GM23338 (cell line): Measurements from ENCODE around the gene MTHFD1L. TPM values are rescaled to one million over a fixed set of nuclear protein-coding genes. Genes with fewer than 3 reads are reported as not detected.

Experiments used
- ATAC-seq: fragments of 200-7000 bp; cut with Tn5 transposase; 3 replicates; pipeline ENCODE4 v1.9.1; 2020
- DNase-seq: peaks from one replicate; pipeline ENCODE4 v3.0.0-alpha.2; 2015; ENCODE audit warnings: low spot score
- H2AFZ ChIP-seq: fragments of 200-600 bp; sonication (generic); 2 replicates; pipeline ENCODE4 v1.8.0; 2016; ENCODE audit warnings: antibody characterized with exemption, mild to moderate bottlenecking, moderate library complexity
- H3F3A ChIP-seq: fragments of 200-600 bp; sonication (generic); replicated peaks from 2 replicates; pipeline ENCODE4 v1.8.0; 2017; ENCODE audit warnings: antibody characterized with exemption, mixed run types, low read depth
- H3K27ac ChIP-seq: fragments of 200-600 bp; sonication (generic); 2 replicates; pipeline ENCODE4 v1.6.1; 2016; ENCODE audit warnings: low read depth
- H3K27me3 ChIP-seq: fragments of 200-600 bp; sonication (generic); 2 replicates; pipeline ENCODE4 v1.8.0; 2016; ENCODE audit warnings: mild to moderate bottlenecking, mixed run types, moderate library complexity; ENCODE audit not compliant: insufficient read depth
- H3K36me3 ChIP-seq: fragments of 200-600 bp; sonication (generic); 2 replicates; pipeline ENCODE4 v1.8.0; 2016; ENCODE audit warnings: mild to moderate bottlenecking; ENCODE audit not compliant: insufficient read depth
- H3K4me1 ChIP-seq: fragments of 200-600 bp; sonication (generic); 2 replicates; pipeline ENCODE4 v1.8.0; 2016; ENCODE audit warnings: mild to moderate bottlenecking, moderate library complexity; ENCODE audit not compliant: insufficient read depth
- H3K4me2 ChIP-seq: fragments of 200-600 bp; sonication (generic); 2 replicates; pipeline ENCODE4 v1.7.1; 2017; ENCODE audit warnings: mixed run types
- H3K4me3 ChIP-seq: fragments of 200-600 bp; sonication (generic); 2 replicates; pipeline ENCODE4 v1.6.1; 2016; ENCODE audit warnings: mixed run types
- H3K79me2 ChIP-seq: fragments of 200-600 bp; sonication (generic); replicated peaks from 2 replicates; pipeline ENCODE4 v1.8.0; 2017; ENCODE audit warnings: mild to moderate bottlenecking; ENCODE audit not compliant: insufficient read depth
- H3K9me2 ChIP-seq: fragments of 200-600 bp; sonication (generic); 2 replicates; pipeline ENCODE4 v1.8.0; 2017; ENCODE audit not compliant: insufficient read depth
- H4K20me1 ChIP-seq: fragments of 200-600 bp; sonication (generic); replicated peaks from 2 replicates; pipeline ENCODE4 v1.8.0; 2017; ENCODE audit warnings: mild to moderate bottlenecking; ENCODE audit not compliant: insufficient read depth
- H3K27ac Mint-ChIP-seq: 2 replicates; pipeline ENCODE4 v1.8.0; 2020; ENCODE audit warnings: inconsistent platforms, mild to moderate bottlenecking, moderate library complexity, mixed read lengths
- H3K27me3 Mint-ChIP-seq: 3 replicates; pipeline ENCODE4 v1.8.0; 2022; ENCODE audit warnings: low read depth, mild to moderate bottlenecking, moderate library complexity, mixed read lengths, inconsistent platforms; ENCODE audit not compliant: insufficient read depth, poor library complexity
- H3K36me3 Mint-ChIP-seq: 3 replicates; pipeline ENCODE4 v1.8.0; 2021; ENCODE audit warnings: low read depth, mild to moderate bottlenecking, inconsistent platforms, moderate library complexity, mixed read lengths
- H3K4me1 Mint-ChIP-seq: 3 replicates; pipeline ENCODE4 v1.8.0; 2020; ENCODE audit warnings: mild to moderate bottlenecking, inconsistent platforms, mixed read lengths
- H3K4me3 Mint-ChIP-seq: 3 replicates; pipeline ENCODE4 v1.8.0; 2021; ENCODE audit warnings: moderate library complexity, mild to moderate bottlenecking, inconsistent platforms, mixed read lengths
- H3K9me3 Mint-ChIP-seq: 3 replicates; pipeline ENCODE4 v1.8.0; 2020; ENCODE audit warnings: moderate library complexity, mild to moderate bottlenecking, inconsistent platforms, mixed read lengths
- CREB1 ChIP-seq: fragments of 250-450 bp; sonication (Bioruptor Pico); IDR thresholded peaks from 2 replicates; pipeline ENCODE4 v1.5.0; 2020; ENCODE audit warnings: low read depth, mild to moderate bottlenecking, moderate library complexity
- EZH2 ChIP-seq: fragments of 200-600 bp; sonication (generic); IDR thresholded peaks from one replicate; pipeline ENCODE4 v1.8.0; 2017; ENCODE audit warnings: antibody characterized with exemption, mild to moderate bottlenecking, low read depth; ENCODE audit not compliant: unreplicated experiment
- EZH2phosphoT487 ChIP-seq: fragments of 200-600 bp; sonication (generic); IDR thresholded peaks from one replicate; pipeline ENCODE4 v1.8.1; 2018; ENCODE audit warnings: antibody characterized with exemption; ENCODE audit not compliant: unreplicated experiment
- JUNB ChIP-seq: IDR thresholded peaks from one replicate; pipeline ENCODE4 v1.6.1; 2016; ENCODE audit warnings: antibody characterized with exemption; ENCODE audit not compliant: unreplicated experiment
- NANOG ChIP-seq: IDR thresholded peaks from 2 replicates; pipeline ENCODE4 v1.6.1; 2016; ENCODE audit warnings: antibody characterized with exemption, borderline replicate concordance
- POLR2AphosphoS5 ChIP-seq: IDR thresholded peaks from 2 replicates; pipeline ENCODE4 v1.6.1; 2016; ENCODE audit warnings: antibody characterized with exemption, low read depth
- REST ChIP-seq: IDR thresholded peaks from one replicate; pipeline ENCODE4 v1.6.1; 2018; ENCODE audit warnings: antibody characterized with exemption; ENCODE audit not compliant: unreplicated experiment
- STAT1 ChIP-seq: IDR thresholded peaks from one replicate; pipeline ENCODE4 v1.6.1; 2016; ENCODE audit warnings: antibody characterized with exemption; ENCODE audit not compliant: unreplicated experiment
- ZNF114 ChIP-seq: fragments of 250-450 bp; sonication (Bioruptor Pico); IDR thresholded peaks from 2 replicates; pipeline ENCODE4 v1.5.0; 2020; ENCODE audit warnings: mild to moderate bottlenecking, moderate library complexity
- ZNF331 ChIP-seq: fragments of 250-450 bp; sonication (Bioruptor Pico); IDR thresholded peaks from 2 replicates; pipeline ENCODE4 v1.5.0; 2020; ENCODE audit warnings: low read depth, mild to moderate bottlenecking, moderate library complexity
- ZNF462 ChIP-seq: fragments of 250-450 bp; sonication (Bioruptor Pico); IDR thresholded peaks from 2 replicates; pipeline ENCODE4 v1.5.0; 2020; ENCODE audit warnings: mild to moderate bottlenecking, moderate library complexity
- polyA plus RNA-seq: library from polyadenylated mRNA; unstranded; fragments of >200 nt; fragmentation: Nextera tagmentation; extraction: Ambion mirVana; gene quantifications from 2 replicates; pipeline ENCODE4 v1.2.1, GENCODE V29; 2016
- total RNA-seq: library from RNA; depleted of rRNA; stranded (reverse); fragments of >200 nt; shearing (Covaris generic); gene quantifications from 2 replicates; pipeline ENCODE4 v1.2.3, GENCODE V29; 2014
- TF ChIP-seq, protein P1 (sequence below), 2 experiments: fragments of 200-600 bp in 1 of 2; sonication (generic) in 1 of 2; conservative IDR thresholded peaks; 2 replicates each; pipeline versions ENCODE4 v1.5.1 to v1.6.1; 2016 to 2017; ENCODE audit warnings: antibody characterized with exemption in 2 of 2, low read depth in 2 of 2, mild to moderate bottlenecking in 2 of 2, moderate library complexity in 1 of 2
- TF ChIP-seq, protein P2 (sequence below): IDR thresholded peaks from 2 replicates; pipeline ENCODE4 v1.6.1; 2016; ENCODE audit warnings: antibody characterized with exemption

MTHFD1L gene
- total and polyA plus RNA-seq, 2 experiments from 2014 or later, result 53.2 to 66.8 TPM

DNA sequence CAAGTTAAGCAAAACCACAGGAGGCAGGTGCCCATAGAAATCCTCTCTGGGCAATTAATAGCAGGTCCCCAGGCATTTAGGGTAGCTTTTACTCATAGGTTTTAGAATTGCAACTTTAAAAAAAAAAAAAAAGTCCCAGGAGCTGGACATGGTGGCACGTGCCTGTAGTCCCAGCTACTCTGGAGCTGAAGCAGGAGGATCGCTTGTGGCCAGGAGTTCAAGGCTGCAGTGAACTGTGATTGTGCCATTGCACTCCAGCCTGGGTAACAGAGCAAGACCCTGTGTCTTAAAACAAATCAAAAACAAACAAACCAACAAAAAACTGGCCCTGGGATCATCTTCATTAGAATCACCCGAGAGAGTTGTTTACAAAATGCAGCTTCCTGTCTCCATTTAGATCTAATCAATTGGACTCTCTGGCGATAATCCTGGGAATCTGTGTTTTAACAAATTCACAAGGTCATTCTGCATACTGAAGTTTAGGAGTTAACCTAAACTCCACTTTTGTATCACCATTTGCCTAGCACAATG is 242.5 kb downstream of the MTHFD1L start:
- H3K9me3 Mint-ChIP-seq, result no peaks in the 10 kb centered on the region
- no peak for DNase-seq

More for the DNA sequence above, 242.5 kb downstream of the MTHFD1L start:
- ATAC-seq, result no peak
- H3K9me2 ChIP-seq, result no peaks in the 10 kb centered on the region
- H3F3A ChIP-seq, result 0 out of 2 replicates have a peak, but pooled peaks cover 2% of the 10 kb centered on the region
- no peak for TF ChIP-seq NANOG
- TF ChIP-seq CREB1, result no peak
- TF ChIP-seq, protein P1, sequence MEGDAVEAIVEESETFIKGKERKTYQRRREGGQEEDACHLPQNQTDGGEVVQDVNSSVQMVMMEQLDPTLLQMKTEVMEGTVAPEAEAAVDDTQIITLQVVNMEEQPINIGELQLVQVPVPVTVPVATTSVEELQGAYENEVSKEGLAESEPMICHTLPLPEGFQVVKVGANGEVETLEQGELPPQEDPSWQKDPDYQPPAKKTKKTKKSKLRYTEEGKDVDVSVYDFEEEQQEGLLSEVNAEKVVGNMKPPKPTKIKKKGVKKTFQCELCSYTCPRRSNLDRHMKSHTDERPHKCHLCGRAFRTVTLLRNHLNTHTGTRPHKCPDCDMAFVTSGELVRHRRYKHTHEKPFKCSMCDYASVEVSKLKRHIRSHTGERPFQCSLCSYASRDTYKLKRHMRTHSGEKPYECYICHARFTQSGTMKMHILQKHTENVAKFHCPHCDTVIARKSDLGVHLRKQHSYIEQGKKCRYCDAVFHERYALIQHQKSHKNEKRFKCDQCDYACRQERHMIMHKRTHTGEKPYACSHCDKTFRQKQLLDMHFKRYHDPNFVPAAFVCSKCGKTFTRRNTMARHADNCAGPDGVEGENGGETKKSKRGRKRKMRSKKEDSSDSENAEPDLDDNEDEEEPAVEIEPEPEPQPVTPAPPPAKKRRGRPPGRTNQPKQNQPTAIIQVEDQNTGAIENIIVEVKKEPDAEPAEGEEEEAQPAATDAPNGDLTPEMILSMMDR (conservative IDR thresholded peaks at IDR 0.05; ENCODE audit: low read depth in 2 of 2), result no peak
- no peak for TF ChIP-seq REST
- TF ChIP-seq ZNF114 (CRISPR knock-in tag), result no peak
- no peak for TF ChIP-seq EZH2phosphoT487
- no peak for TF ChIP-seq ZNF462 (CRISPR knock-in tag)
- TF ChIP-seq, protein P2, sequence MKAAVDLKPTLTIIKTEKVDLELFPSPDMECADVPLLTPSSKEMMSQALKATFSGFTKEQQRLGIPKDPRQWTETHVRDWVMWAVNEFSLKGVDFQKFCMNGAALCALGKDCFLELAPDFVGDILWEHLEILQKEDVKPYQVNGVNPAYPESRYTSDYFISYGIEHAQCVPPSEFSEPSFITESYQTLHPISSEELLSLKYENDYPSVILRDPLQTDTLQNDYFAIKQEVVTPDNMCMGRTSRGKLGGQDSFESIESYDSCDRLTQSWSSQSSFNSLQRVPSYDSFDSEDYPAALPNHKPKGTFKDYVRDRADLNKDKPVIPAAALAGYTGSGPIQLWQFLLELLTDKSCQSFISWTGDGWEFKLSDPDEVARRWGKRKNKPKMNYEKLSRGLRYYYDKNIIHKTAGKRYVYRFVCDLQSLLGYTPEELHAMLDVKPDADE, result no peak
- no peak for TF ChIP-seq EZH2
- TF ChIP-seq POLR2AphosphoS5, result no peak
- TF ChIP-seq ZNF331, result no peak
- no peak for TF ChIP-seq STAT1
- TF ChIP-seq JUNB, result no peak
- no peak overlapping the region for H3K27ac ChIP-seq
- H3K79me2 ChIP-seq, result no peaks in the 10 kb centered on the region
- no peaks in the 10 kb centered on the region; the same call in 1 of the 2 replicates for H3K36me3 ChIP-seq
- H3K36me3 Mint-ChIP-seq, result no peaks in the 10 kb centered on the region
- H3K4me1 Mint-ChIP-seq, result peaks cover 10% of the 10 kb centered on the region; the same call in 2 of the 3 replicates
- H3K27me3 Mint-ChIP-seq, result peaks cover 7% of the 10 kb centered on the region
- H2AFZ ChIP-seq, result no peak overlapping the region
- H4K20me1 ChIP-seq, result no peaks in the 10 kb centered on the region
- no peak overlapping the region for H3K27ac Mint-ChIP-seq
- no peaks in the 10 kb centered on the region for H3K27me3 ChIP-seq
- H3K4me3 Mint-ChIP-seq, result no peak overlapping the region
- H3K4me3 ChIP-seq, result no peak overlapping the region
- no peak overlapping the region for H3K4me2 ChIP-seq
- peaks cover 14% of the 10 kb centered on the region for H3K4me1 ChIP-seq
